NCI-H748 (cell line): ENCODE results near the gene AEBP2.
"Not testable (repeated sequence)": the region's sequence is repeated elsewhere in the genome, so short reads cannot be mapped to it uniquely, and the experiment has no call there.

Experiments used
- DNase-seq: peaks from one replicate; lab custom pipeline; 2025; ENCODE audit not compliant: unreplicated experiment; lab: John Stamatoyannopoulos, UW

Gene AEBP2

DNA sequence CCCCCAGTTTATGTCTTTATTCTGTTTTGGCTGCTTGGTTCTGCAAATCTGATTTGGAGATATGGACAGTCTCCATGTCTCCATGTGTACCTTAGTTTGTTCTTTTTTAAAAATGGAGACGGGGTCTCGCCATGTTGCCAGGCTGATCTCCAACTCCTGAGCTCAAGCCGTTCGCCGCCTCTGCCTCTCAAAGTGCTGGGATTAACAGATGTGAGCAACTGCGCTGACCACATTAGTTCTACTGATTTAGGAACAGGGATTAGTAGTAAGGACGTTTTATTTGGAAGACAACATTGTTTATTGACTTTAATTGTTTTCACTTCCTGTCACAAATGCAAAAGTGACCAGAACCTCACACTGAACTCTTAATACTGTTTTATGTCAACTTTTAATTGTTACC, 14.7 kb downstream of the AEBP2 start:
- no peak for DNase-seq

DNA sequence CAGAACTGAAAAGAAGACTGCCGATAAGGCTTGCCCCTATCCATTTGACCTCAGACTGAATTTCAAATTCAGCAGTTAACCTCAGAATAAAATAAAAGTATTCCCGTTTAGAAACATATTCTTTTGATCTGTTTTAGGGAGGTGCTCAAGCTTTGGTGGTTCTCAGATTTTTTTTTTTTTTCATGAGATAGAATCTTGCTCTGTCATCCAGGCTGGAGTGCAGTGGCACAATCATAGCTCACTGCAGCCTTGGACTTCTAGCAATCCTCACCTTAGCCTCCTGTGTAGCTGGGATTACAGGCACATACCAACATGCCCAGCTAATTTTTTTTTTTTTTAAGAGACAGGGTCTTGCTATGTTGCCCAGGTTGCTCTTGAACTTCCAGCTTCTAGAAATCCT, 15.5 kb downstream of the AEBP2 start:
- DNase-seq: no peak

DNA sequence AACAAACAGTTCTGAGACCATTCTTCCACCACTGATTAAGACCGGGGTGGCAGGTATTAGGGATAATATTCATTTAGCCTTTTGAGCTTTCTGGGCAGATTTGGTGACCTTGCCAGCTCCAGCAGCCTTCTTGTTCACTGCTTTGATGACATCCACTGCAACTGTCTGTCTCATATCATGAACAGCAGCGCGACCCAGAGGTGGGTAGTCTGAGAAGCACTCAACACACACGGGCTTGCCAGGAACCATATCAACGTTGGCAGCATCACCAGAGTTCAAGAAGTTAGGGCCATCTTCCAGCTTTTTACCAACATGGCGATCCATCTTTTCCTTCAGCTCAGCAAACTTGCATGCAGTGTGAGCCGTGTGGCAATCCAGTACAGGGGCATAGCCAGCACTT, 16.9 kb downstream of the AEBP2 start:
- DNase-seq: no peak

DNA sequence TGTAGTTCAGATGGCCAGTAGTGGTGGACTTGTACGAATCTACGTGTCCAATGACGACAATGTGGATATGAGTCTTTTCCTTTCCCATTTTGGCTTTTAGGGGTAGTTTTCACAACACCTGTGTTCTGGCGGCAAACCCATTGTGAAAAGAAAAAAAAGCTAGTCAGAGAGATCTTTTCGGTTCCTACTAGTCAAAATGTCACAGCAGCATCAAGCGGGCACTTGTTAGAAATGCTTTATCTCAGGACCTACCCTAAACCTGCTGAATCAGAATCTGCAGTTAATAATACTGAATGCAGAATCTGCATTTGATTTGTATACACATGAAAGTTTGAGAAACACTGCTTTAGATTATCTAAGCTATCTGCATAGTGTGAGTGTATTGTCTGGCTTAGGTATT, 18.3 kb downstream of the AEBP2 start:
- DNase-seq: no peak

DNA sequence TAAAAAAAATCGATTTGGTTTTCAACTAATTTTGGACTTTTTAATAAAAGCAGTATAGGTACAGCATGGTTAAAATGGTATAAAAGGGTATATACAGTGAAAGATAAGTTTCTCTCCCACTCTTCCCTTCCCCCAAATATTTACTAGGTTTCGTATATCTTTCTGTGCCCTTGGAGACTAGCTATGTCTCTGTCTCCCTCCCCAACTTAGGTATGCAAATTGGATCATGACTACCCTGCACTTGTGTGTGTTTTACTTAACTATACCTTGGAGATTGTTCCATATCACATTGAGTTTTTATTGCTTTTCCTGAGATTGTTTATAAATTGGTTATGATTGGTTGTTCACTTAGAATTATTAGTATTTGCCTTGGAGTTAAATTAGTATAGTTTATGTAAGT, 19.4 kb downstream of the AEBP2 start:
- DNase-seq: no peak

DNA sequence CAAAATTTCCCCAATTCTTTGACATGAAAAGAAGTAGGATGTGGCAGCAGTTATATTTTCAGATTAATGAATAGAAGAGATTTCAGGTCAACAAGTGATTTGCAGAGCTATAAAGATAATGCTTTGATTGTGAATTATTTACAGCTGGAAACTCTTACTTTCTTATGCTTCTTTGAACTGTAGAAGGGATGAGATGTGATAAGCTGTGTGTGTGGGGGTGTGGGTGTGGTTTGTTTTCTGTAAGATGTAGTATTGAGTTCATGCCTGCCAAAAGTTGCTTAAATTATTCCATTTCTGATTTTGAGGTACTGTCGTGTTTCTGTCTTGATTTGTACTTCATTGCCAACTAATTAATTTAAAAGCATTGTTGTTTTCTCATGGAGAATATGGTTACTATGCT, 22.7 kb downstream of the AEBP2 start:
- DNase-seq: no peak

DNA sequence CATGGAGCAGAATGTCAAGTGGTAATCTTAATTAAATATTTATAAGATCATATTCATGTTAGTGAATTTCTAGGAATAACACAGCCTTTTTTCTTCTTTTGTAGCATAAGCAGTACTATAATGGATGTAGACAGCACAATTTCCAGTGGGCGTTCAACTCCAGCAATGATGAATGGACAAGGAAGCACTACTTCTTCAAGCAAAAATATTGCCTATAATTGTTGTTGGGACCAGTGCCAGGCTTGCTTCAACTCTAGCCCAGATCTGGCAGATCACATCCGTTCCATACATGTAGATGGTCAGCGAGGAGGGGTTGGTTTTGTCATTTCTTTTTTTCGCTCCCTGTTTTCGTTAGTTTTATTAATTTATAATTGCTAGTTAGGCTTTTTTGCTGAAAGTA, 23.1 kb downstream of the AEBP2 start:
- DNase-seq: no peak

DNA sequence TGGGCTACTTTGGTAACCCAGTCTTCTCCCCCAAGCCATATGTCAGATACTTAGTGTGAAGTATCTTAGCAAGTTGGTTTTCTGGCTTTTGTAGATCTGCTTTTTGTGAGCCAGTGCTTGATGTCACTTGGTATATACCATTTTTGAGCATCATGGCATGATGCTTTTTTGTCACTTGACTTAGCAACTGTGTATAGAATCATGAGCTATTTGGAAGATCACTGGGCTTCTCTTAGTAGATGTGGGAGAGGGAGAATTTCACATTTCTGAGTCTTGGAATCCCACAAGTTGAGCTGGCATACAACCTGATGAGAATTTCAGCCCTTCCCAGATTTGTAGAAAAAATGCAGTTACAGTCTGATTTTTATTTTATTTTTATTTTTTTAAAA, 24.9 kb downstream of the AEBP2 start:
- DNase-seq: no peak

DNA sequence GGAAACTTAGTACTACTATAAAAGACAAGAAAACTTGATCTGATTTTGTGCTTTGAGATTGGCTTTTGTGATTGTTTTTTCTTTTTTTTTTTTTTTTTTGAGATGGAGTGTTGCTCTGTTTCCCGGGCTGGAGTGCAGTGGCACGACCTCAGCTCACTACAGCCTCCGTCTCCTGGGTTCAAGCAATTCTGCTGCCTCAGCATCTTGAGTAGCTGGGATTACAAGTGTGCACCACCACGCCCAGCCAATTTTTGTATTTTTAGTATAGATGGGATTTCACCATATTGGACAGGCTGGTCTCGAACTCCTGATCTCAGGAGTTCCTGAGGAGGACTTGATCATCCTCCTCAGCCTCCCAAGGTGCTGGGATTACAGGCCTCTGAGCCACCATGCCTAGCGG, 26.4 kb downstream of the AEBP2 start:
- no peak for DNase-seq

DNA sequence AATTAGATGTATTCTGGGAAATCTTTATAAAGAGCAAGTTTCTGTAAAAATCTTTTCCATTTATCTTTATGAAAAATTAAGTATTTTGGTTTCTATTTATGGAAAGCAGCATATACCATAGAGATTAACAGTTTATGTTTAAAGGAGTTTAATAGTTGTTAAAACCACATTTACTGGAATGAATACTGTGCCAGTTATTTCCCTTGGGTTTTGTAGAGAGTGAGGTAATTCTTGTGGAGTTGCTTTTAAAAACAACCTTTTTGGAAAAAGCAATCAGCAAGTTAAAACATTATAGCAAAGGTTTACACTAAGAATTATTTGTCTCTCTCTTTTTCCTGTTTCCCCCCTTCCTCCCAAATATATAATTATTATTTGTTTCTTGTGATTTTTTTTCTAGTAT, 34.9 kb downstream of the AEBP2 start:
- DNase-seq: no peak

DNA sequence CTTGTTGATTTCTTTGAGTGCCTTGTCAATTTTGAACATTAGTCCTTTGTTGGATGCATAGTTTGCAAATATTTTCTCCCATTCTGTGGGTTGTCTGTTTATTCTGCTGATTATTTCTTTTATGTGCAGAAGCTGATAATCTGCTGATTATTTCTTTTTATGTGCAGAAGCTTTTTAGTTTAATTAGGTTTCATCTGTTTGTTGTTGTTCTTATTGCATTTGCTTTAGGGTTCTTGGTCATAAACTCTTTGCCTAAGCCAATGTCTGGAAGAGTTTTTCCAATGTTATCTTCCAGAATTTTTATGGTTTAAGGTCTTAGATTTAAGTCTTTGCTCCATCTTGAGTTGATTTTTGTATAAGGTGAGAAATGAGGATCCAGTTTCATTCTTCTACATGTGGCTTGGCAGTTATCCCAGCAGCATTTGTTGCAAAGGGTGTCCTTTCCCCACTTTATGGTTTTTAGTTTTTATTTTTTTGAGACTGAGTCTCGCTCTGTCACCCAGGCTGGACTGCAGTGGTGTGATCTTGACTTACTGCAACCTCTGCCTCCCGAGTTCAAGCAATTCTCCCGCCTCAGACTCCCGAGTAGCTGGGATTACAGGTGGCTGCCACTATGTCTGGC, 36.7 kb downstream of the AEBP2 start:
- not testable (repeated sequence) for DNase-seq

DNA sequence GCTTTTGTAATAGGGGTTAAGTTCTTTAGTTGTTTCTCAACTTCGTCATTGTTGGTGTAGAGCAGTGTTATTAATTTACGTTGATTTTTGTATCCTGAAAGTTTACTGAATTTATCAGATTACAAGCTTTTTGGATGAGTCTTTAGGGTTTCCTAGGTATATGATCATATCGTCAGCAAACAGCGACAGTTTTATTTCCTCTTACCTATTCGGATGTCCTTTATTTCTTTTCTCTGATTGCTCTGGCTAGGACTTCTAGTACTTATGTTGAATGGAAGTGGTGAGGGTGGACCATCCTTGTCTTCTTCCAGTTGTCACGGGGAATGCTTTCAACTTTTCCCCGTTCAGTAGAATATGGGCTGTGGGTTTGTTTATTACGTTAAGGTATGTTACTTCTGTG, 37.8 kb downstream of the AEBP2 start:
- DNase-seq: no peak

DNA sequence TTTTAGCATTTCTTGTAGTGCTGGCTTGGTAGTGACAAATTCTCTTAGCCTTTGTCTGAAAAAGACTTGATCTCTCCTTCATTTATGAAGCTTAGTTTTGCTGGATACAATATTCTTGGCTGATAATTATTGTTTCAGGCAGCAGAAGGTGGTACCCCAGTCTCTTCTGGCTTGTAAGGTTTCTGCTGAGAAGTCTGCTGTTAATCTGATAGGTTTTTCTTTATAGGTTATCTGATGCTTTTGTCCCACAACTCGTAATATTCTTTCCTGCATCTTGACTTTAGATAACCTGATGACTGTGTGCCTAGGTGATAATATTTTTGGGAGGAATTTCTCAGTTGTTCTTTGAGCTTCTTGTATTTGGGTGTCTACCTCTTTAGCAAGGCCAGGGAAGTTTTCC, 41.2 kb downstream of the AEBP2 start:
- DNase-seq: no peak

DNA sequence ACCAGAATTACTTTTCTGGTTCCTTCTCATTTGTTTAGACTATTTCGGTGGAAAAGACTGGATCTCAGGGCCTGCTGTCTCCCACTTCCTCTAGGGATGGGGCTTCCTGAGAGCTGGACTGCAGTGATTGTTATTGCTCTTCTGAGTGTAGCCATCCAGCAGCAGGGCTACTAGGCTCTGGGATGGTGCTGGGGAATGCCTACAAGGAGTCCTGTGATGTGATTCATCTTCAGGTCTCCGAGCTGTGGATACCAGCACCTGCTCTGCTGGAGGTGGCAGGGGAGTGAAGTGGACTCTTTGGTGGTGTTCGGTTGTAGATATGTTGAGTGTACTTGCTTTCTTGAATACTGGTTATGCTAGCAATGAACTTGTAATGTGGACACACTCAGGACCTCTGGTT, 42.7 kb downstream of the AEBP2 start:
- no peak for DNase-seq

DNA sequence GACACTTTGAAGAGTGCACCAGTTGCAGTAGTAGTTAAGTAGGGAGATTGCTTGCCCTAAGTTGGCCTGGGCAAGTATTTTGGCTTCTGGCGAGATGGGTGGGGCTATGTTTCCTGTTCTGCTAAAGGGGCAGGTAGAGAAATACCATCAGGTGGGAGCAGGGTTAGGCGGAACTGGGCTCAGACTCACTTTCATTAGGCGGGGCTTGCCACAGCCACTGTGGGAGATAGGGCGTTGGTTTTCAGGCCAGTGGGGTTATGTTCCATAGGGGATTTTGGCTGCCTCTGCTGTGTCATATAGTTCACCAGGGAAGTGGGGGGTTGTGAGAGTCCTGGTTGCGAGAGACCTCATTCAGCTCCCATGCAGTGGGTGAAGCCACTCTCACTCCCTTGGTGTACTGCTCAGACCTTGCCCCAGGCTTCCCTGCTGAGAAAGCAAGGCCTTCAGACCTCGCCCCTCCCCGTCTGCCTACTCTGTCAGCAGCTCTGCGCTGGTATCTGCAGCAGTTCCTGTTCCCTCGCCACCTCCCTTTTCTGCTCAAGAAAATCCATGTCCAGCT, 43.3 kb downstream of the AEBP2 start:
- no peak for DNase-seq

DNA sequence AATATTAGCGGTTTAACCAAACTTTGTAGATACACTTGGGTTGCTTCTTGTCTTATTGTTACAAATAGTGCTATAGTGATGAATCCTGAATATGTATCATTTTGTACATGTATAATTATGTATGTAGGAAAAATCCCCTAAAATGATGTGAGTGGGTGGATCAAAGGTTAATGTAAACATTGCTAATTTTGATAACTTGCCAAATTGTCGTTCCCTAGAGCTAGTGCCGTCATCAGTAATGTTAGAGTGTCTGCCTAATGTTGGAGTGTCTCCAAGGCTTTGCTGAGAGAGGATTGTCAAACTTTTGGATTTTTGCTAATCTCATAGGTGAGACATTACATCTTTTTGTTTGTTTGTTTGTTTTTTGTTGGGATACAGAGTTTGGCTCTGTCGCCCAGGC, 44.4 kb downstream of the AEBP2 start:
- DNase-seq: no peak

DNA sequence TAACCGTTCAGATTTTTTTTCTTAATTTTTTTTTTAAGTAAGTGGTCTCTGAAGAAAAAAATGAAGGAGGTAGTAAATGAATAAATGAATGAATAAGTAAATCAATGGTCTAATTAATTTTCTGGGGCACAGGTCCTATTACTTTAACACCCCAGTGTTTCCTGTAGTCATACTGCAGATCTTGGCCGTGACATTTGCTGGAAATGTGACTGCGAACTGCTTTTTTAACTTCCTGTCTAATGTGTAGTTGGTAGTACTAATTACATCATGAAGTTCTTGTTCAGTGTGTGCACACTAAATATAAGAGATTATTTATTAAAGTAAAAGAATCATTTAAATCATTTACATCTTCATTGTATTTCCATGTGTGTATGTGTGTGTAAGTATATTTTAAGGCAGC, 45.4 kb downstream of the AEBP2 start:
- no peak for DNase-seq

DNA sequence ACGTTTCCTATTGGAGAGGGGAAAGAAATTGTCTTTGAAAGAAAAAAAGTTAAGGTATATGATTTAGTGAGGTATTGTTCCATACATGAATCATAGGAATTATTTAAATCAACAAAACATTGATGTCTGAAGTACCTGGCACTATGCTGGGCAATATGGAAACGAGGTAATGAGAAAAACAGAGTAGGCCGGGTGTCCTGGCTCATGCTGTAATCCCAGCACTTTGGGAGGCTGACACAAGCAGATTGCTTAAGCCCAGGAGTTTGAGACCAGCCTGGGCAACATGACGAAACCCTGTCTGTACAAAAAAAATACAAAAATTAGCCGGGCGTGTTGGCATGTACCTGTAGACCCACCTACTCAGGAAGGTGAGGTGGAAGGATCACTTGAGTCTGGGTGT, 45.9 kb downstream of the AEBP2 start:
- no peak for DNase-seq

DNA sequence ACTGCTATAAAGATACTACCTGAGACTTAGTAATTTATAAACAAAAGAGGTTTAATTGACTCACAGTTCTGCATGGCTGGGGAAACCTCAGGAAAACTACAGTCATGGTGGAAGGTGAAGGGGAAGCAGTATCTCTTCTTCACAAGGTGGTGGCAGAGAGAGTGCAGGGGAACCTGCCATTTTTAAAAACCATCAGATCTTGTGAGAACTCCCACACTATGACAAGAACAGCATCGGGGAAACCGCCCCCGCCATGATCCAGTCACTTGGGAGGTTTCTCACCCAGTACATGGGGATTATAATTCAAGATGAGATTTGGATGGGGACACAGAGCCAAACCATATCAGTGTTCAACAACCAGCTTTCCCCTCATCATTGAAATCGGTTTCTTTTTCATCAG, 49.9 kb downstream of the AEBP2 start:
- no peak for DNase-seq

DNA sequence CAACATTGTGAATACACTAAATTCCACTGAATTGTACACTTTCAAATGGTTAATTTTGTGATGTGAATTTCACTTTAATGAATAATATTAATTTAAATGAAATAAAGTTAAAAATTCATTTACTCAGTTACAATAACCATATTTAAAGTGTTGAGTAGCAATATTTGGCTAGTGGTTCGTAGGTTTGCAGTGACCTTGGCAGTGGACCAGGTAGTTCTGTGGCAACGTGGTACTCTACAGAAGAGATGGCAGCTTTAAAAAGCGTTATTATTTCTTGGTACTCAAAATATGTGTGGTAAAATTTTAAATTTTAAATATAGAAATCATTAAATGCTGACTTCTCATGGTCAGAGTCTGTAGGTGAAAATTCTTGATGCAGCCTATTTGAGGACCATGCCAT, 51.6 kb downstream of the AEBP2 start:
- DNase-seq: no peak

DNA sequence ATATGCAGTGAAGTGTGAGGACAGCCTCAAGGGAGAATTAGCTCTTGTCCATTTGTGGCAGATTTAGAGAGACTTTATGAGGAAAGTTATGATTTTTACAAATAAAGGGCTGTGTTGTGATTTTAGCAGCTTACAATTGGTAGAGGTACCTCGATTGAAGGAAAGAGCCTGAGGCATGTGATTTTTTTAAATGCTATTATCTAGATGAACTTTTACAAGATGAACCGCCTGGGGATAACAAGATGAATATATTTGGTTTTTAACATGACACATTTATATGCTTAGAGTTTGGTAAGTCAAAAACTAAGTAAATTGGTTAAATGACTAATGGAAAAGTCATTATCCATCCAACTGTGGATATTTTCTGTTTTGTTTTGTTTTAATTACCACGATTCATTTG, 52.6 kb downstream of the AEBP2 start:
- no peak for DNase-seq

DNA sequence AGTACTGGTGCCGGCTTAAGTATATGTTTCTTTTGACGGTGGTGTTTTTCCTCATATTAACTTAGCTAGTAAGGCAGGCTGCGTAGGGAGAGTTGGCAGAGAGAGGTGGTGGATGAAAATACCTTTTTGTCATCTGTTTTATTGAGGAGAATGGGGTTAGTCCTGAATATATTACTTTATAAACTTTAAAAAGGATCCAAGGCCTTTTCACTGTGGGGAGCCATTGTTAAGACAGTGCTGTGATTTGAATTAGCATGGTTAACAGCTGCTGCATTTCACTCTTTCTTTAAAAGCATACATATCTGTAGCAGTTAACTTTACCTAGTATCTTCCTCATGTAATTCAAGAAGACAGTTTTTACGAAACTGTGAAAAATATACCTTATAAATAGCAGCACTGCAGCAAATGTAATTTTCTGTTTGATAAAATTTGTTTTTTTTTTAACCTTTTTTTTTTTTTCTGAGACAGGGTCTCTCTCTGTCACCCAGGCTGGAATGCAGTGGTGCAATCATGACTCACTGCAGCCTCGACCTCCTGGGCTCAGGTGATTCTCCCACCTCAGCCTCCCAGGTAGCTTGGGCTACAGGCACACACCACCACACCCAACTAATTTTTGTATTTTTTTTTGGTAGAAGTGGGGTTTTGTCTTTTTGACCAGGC, 57.1 kb downstream of the AEBP2 start:
- no peak for DNase-seq

DNA sequence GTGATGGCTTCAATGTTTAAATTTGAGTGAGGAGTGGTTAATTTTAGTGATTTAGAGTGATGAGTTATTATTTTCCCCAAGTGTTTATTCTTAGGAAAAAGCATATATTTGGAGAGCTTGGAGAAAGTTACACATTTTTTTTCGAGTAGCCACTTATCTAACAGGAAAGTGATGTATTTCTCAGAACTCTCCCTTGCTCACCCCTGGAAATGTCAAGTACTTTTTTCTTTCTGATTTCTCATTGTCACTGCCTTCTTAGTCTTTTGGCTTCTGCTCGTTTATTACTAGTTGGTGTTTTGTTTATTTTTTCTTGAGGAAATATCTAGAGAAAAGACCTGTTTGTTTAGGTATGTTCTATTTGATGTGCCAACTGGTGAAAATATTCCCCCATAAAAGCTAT, 58.8 kb downstream of the AEBP2 start:
- no peak for DNase-seq
